Measurements from ENCODE around the gene ARHGAP32. TPM values are rescaled to one million over a fixed set of nuclear protein-coding genes. Genes with fewer than 3 reads are reported as not detected.

Gene ARHGAP32
- total and polyA plus RNA-seq, 2 donors from 2014 or later = 2.1 to 30.8 TPM

DNA sequence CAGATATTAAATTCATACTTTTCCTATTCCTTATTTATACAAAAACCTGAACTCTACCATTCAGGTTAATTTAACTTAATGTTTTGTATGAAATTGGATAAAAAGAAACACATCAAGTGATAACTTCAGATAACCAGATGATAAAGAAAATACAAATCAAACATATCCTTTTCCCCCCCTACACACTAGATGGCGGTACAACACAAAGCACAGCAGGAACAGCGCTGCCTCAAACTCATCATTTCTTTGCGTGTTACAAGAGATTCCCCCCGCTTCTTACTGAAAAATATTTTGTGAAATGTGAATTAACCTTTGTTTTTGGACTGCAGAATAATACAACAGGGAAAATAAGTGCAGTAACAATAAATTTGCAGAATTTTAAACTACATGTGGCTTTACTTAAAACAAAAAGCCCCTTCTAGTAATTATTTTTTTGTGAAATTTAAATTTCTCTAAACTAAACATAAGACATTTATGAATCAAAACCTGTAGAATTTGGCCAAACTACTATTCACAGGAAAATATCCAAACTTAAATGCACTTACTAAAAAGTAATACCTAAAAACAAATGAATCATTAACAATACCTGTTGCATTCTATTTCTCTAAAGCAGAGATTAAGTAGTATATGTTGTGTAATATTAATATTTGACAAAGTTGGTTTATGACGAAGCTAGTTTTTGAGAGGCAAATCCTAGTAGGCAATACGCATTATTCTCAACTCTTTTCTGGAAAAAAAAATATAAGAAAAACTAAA lies 74.4 kb downstream of the ARHGAP32 start:
- Histone ChIP-seq H3K9me3 (ENCODE audit: control insufficient read depth in 2 of 3, insufficient read depth in 1 of 3, low read length in 3 of 3) (no peaks in the 10 kb centered on the region), H3K36me3 (ENCODE audit: control insufficient read depth in 2 of 3, insufficient read depth in 3 of 3, low read length in 3 of 3) (peaks cover 0 to 2% (median 0%) of the 10 kb centered on the region in 3 donors), H3K9ac (ENCODE audit: low read length in 3 of 3) (no peak overlapping the region), H3K4me1 (ENCODE audit: control insufficient read depth in 2 of 3, insufficient read depth in 2 of 3, low read depth in 1 of 3, low read length in 3 of 3) (no peaks in the 10 kb centered on the region), H3K27me3 (ENCODE audit: control insufficient read depth, insufficient read depth, low read length) (no peaks in the 10 kb centered on the region), H3K27ac (ENCODE audit: low read depth in 2 of 2, low read length in 2 of 2) (no peak overlapping the region), H3K4me3 (ENCODE audit: low read length in 3 of 3) (no peak overlapping the region)
- DNase-seq (peak in 3 of 5 donors; percentile 61 to 87 (median 71)), FAIRE-seq (peak; percentile 92)
- TF ChIP-seq, protein P1, sequence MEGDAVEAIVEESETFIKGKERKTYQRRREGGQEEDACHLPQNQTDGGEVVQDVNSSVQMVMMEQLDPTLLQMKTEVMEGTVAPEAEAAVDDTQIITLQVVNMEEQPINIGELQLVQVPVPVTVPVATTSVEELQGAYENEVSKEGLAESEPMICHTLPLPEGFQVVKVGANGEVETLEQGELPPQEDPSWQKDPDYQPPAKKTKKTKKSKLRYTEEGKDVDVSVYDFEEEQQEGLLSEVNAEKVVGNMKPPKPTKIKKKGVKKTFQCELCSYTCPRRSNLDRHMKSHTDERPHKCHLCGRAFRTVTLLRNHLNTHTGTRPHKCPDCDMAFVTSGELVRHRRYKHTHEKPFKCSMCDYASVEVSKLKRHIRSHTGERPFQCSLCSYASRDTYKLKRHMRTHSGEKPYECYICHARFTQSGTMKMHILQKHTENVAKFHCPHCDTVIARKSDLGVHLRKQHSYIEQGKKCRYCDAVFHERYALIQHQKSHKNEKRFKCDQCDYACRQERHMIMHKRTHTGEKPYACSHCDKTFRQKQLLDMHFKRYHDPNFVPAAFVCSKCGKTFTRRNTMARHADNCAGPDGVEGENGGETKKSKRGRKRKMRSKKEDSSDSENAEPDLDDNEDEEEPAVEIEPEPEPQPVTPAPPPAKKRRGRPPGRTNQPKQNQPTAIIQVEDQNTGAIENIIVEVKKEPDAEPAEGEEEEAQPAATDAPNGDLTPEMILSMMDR (IDR thresholded peaks at IDR 0.05; ENCODE audit: borderline replicate concordance, extremely low read depth, insufficient read depth) = peak; percentile 79
- intact Hi-C loops (cut with DNase I) = loop anchor here (5.0 kb wide), 1 partner anchor 215 kb away; no protein-coding TSS in a partner anchor

DNA sequence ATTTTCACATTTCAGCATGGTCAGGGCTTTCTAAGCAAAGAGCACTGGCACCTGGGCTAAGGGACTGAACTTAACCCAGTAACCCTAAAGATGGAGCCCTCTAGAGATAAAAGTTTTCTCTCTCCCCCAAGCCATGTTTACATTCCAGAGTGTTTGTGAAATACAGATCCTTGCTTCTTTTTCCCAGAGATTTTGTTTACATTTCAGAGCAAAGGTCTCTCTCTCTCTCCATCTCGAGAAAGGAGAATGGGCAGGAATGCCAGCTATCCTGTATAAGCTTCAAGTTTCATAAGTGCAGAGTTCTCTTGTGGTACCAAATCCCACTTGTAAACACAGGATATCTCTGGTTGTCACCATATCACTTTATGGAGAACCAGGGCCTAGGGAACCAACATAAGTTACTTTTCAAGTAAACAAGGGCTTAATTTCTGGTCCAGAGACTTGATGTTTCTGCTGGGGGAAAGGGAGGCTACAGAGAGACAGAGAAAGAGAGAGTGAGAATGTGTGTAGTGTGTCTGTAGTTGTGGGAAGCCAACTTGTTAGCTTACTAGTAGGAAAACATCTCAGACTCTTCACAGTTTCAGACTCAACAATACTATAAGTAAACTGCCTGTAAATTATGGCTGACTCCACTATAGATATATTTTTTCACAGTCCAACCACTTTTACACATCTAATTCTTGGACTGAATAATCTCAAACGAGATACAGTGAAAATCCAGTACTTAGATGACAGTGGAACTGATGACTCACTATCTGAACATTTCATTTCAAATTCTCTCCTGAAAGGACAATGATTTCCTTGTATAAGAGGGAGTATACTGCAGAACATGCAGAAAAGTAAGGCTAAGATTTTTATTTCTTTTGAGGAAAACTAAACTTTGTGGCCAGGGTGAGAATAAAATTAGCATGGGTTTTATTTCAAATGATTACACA lies 76.2 kb downstream of the ARHGAP32 start:
- DNase-seq (no peak), FAIRE-seq (no peak)
- H3K27me3 ChIP-seq (ENCODE audit: control insufficient read depth, insufficient read depth, low read length) = no peaks in the 10 kb centered on the region
- H3K4me1 ChIP-seq (ENCODE audit: control insufficient read depth in 2 of 3, insufficient read depth in 2 of 3, low read depth in 1 of 3, low read length in 3 of 3) = no peaks in the 10 kb centered on the region
- intact Hi-C loops (cut with DNase I) = loop anchor here (5.0 kb wide), 1 partner anchor 216 kb away; no protein-coding TSS in a partner anchor
- no peak overlapping the region for H3K4me3 ChIP-seq (ENCODE audit: low read length in 3 of 3)
- H3K9ac ChIP-seq (ENCODE audit: low read length in 3 of 3) = no peak overlapping the region
- H3K27ac ChIP-seq (ENCODE audit: low read depth in 2 of 2, low read length in 2 of 2) = no peak overlapping the region
- peaks cover 0 to 2% (median 0%) of the 10 kb centered on the region in 3 donors for H3K36me3 ChIP-seq (ENCODE audit: control insufficient read depth in 2 of 3, insufficient read depth in 3 of 3, low read length in 3 of 3)
- no peaks in the 10 kb centered on the region for H3K9me3 ChIP-seq (ENCODE audit: control insufficient read depth in 2 of 3, insufficient read depth in 1 of 3, low read length in 3 of 3)
- TF ChIP-seq, protein P1 (IDR thresholded peaks at IDR 0.05; ENCODE audit: borderline replicate concordance, extremely low read depth, insufficient read depth) = no peak

DNA sequence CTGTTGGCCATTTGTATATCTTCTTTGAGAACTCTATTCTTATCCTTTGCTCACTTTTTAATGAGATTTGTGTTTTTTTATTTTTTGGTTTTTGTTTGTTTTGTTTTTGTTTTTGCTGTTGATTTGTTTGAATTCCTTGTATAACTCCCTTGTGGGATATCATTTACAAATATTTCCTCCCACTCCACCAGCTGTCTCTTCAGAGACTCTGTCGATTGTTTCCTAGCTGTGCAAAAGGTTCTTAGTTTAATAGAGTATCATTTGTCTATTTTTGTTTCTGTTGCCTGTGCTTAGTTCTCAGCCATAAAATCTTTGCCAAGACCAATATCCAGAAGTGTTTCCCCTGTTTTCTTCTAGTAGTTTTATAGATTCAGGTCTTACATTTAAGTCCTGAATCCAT lies 82.4 kb downstream of the ARHGAP32 start:
- H3K36me3 ChIP-seq (ENCODE audit: control insufficient read depth in 2 of 3, insufficient read depth in 3 of 3, low read length in 3 of 3) = no peaks in the 10 kb centered on the region
- TF ChIP-seq, protein P1 (IDR thresholded peaks at IDR 0.05; ENCODE audit: borderline replicate concordance, extremely low read depth, insufficient read depth) = no peak
- H3K9ac ChIP-seq (ENCODE audit: low read length in 3 of 3) = no peak overlapping the region
- H3K4me3 ChIP-seq (ENCODE audit: low read length in 3 of 3) = no peak overlapping the region
- H3K4me1 ChIP-seq (ENCODE audit: control insufficient read depth in 2 of 3, insufficient read depth in 2 of 3, low read depth in 1 of 3, low read length in 3 of 3) = no peaks in the 10 kb centered on the region
- peaks cover 0 to 10% (median 0%) of the 10 kb centered on the region in 3 donors for H3K9me3 ChIP-seq (ENCODE audit: control insufficient read depth in 2 of 3, insufficient read depth in 1 of 3, low read length in 3 of 3)
- H3K27me3 ChIP-seq (ENCODE audit: control insufficient read depth, insufficient read depth, low read length) = no peaks in the 10 kb centered on the region
- FAIRE-seq (no peak), DNase-seq (no peak)
- no peak overlapping the region for H3K27ac ChIP-seq (ENCODE audit: low read depth in 2 of 2, low read length in 2 of 2)
- intact Hi-C loops (cut with DNase I) = no loop called here
